Aorta (tissue), 4 donors: ENCODE data around the gene CGAS. TPM values are rescaled to one million over a fixed set of nuclear protein-coding genes. Genes with fewer than 3 reads are reported as not detected.

Experiments
- polyA plus RNA-seq, 2 donors: library from polyadenylated mRNA; stranded (reverse); fragments of 200-250 nt; gene quantifications; one replicate each; pipeline ENCODE4 v1.2.3, GENCODE V29; 2013
- total RNA-seq, 2 donors: library from RNA; stranded (reverse); fragmentation: NEBNext Ultra II Directional; extraction: Animal tissue kit (Norgen Biotek cat#: 25700); gene quantifications; one replicate each; pipeline ENCODE4 v1.2.1, GENCODE V29; 2021
- donor health status: healthy with polysubstance abuse.
- donor health status: Bipolar disorder and iron deficiency.
- donor health status: DM: no; HTN: no; CAD: no.
- donor health status: DM: yes; HTN: yes; CAD: no.

Gene CGAS
- total and polyA plus RNA-seq, 4 donors, result 2.5 to 10.8 (median 6.2) TPM

Other genes with a start within 250 kb of the CGAS start
- gene KHDC1L, start 226.8 kb downstream of the CGAS start, total RNA-seq, result under 1 TPM in 1 of 2 donors, not detected in 1; 0.66 TPM
- not detected for gene KHDC1L, start 226.8 kb downstream of the CGAS start, polyA plus RNA-seq
- gene KHDC1, start 189.1 kb downstream of the CGAS start, total RNA-seq, result 1 to 10 TPM; 1.8 to 2.8 TPM
- gene KHDC1, start 189.1 kb downstream of the CGAS start, polyA plus RNA-seq, result 1 to 10 TPM; 3.6 to 4.0 TPM
- gene DPPA5, start 98.0 kb downstream of the CGAS start, total RNA-seq, result not detected
- under 1 TPM in 1 of 2 donors, not detected in 1; 0.38 TPM for gene DPPA5, start 98.0 kb downstream of the CGAS start, polyA plus RNA-seq
- not detected for gene KHDC3L, start 89.6 kb downstream of the CGAS start, total RNA-seq
- not detected for gene KHDC3L, start 89.6 kb downstream of the CGAS start, polyA plus RNA-seq
- gene OOEP, start 82.4 kb downstream of the CGAS start, total RNA-seq, result under 1 TPM in 1 of 2 donors, not detected in 1; 0.39 TPM
- 1 to 10 TPM in 1 of 2 donors, under 1 TPM in 1; 0.84 to 1.1 TPM for gene OOEP, start 82.4 kb downstream of the CGAS start, polyA plus RNA-seq
- gene DDX43, start 57.5 kb downstream of the CGAS start, total RNA-seq, result under 1 TPM; 0.71 to 0.78 TPM
- 1 to 10 TPM in 1 of 2 donors, not detected in 1; 1.6 TPM for gene DDX43, start 57.5 kb downstream of the CGAS start, polyA plus RNA-seq
- gene MTO1, start 9.4 kb upstream of the CGAS start, total RNA-seq, result 10 to 100 TPM; 21.9 to 33.0 TPM
- gene MTO1, start 9.4 kb upstream of the CGAS start, polyA plus RNA-seq, result 10 to 100 TPM in 1 of 2 donors, 1 to 10 TPM in 1; 6.3 to 13.3 TPM
- gene EEF1A1, start 68.7 kb upstream of the CGAS start, total RNA-seq, result 1,000 to 10,000 TPM; 7,659 to 8,197 TPM
- over 10,000 TPM in 1 of 2 donors, 1,000 to 10,000 TPM in 1; 9,464 to 18,336 TPM for gene EEF1A1, start 68.7 kb upstream of the CGAS start, polyA plus RNA-seq
- 10 to 100 TPM; 22.0 to 22.4 TPM for gene SLC17A5, start 201.7 kb upstream of the CGAS start, total RNA-seq
- gene SLC17A5, start 201.7 kb upstream of the CGAS start, polyA plus RNA-seq, result 10 to 100 TPM; 10.7 to 10.8 TPM
- 10 to 100 TPM; 26.1 to 29.8 TPM for gene CD109, start 243.9 kb upstream of the CGAS start, total RNA-seq
- gene CD109, start 243.9 kb upstream of the CGAS start, polyA plus RNA-seq, result 1 to 10 TPM; 1.9 to 4.3 TPM